Muscle of leg (tissue), 11 donors: ENCODE results near the gene ISM1. TPM values are rescaled to one million over a fixed set of nuclear protein-coding genes. Genes with fewer than 3 reads are reported as not detected.
A peak's percentile ranks its signal among the peaks of the same experiment; 100 is the strongest.

Experiments used
- DNase-seq: peaks from one replicate; pipeline ENCODE4 v3.0.0; 2013
- H3K27ac ChIP-seq: one replicate; pipeline ENCODE4 v1.5.1; 2013; ENCODE audit warnings: mild to moderate bottlenecking, low read length, control low read depth
- H3K27me3 ChIP-seq: one replicate; pipeline ENCODE4 v1.6.1; 2013; ENCODE audit warnings: low read length; ENCODE audit not compliant: control insufficient read depth, insufficient read depth
- H3K36me3 ChIP-seq: one replicate; pipeline ENCODE4 v1.6.1; 2013; ENCODE audit warnings: low read length; ENCODE audit not compliant: control insufficient read depth, insufficient read depth
- H3K4me1 ChIP-seq: one replicate; pipeline ENCODE4 v1.6.1; 2013; ENCODE audit warnings: low read length; ENCODE audit not compliant: control insufficient read depth, insufficient read depth
- H3K4me3 ChIP-seq: one replicate; pipeline ENCODE4 v1.5.1; 2013; ENCODE audit warnings: low read length, control low read depth
- H3K9me3 ChIP-seq: replicated peaks from 2 replicates; pipeline ENCODE4 v1.6.1; 2013; ENCODE audit warnings: low read depth, low read length; ENCODE audit not compliant: control insufficient read depth
- WGBS: methylation state at CpG from one replicate; pipeline ENCODE4 v1.1.5; 2013; ENCODE audit warnings: missing lambda C conversion rate; ENCODE audit not compliant: insufficient coverage; 5-methylcytosine and 5-hydroxymethylcytosine counted together
- polyA plus RNA-seq, 8 donors: library from polyadenylated mRNA; unstranded; fragments of 120-200 nt; gene quantifications; one replicate each; pipeline versions ENCODE4 v1.2.1 to v1.2.3, GENCODE V29; 2013; ENCODE audit warnings: inconsistent platforms in 1 of 8, low replicate concordance in 1 of 8; ENCODE audit not compliant: insufficient read length in 8 of 8, insufficient read depth in 1 of 8
- total RNA-seq: library from RNA; stranded (reverse); fragments of 120-200 nt; gene quantifications from one replicate; pipeline ENCODE4 v1.2.4, GENCODE V29; 2013

ISM1 gene
- total and polyA plus RNA-seq, 9 donors, result 0.79 to 5.0 (median 1.4) TPM

DNA sequence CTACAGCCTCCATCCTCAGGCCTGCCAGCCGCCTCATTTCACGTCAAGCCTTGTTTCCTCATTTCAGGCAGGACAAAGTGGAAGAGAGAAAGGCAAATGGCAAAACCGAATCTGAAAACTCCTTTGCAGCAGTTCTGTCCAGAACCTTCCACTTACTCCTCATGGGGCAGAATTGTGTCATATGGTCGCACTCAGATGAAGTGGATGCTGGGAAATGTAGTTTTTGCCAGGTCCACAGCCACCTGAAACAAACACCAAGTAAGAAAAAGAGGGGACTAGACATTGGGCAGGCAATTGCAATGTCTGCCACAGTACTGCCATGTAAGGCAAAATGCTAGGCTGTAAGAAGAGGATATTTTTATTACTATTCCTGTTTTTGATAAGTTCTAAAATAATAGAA, 44.9 kb downstream of the ISM1 start:
- Histone ChIP-seq H3K4me1 (peaks cover 5% of the 10 kb centered on the region), H3K27me3 (no peaks in the 10 kb centered on the region), H3K4me3 (no peak overlapping the region), H3K27ac (no peak overlapping the region), H3K9me3 (no peaks in the 10 kb centered on the region), H3K36me3 (no peaks in the 10 kb centered on the region)
- no CpG with 5 or more reads among the region's 4 CpGs for WGBS
- DNase-seq, result no peak

GRCh38 chr20:13267231-13267630, 46.2 kb downstream of the ISM1 start:
- Histone ChIP-seq H3K27ac (no peak overlapping the region), H3K9me3 (no peaks in the 10 kb centered on the region), H3K27me3 (no peaks in the 10 kb centered on the region), H3K4me1 (peaks cover 5% of the 10 kb centered on the region), H3K4me3 (no peak overlapping the region), H3K36me3 (no peaks in the 10 kb centered on the region)
- DNase-seq, result no peak
- 57% methylated on average over 1 of the region's 7 CpGs for WGBS

- WGBS, result no CpG with 5 or more reads among the region's 2 CpGs
- DNase-seq, result no peak
- Histone ChIP-seq H3K4me3 (no peak overlapping the region), H3K36me3 (no peaks in the 10 kb centered on the region), H3K27ac (no peak overlapping the region), H3K4me1 (peaks cover 3% of the 10 kb centered on the region), H3K9me3 (no peaks in the 10 kb centered on the region), H3K27me3 (no peaks in the 10 kb centered on the region)
These were observed 47.9 kb downstream of the ISM1 start for GRCh38 chr20:13268953-13269352.

DNA sequence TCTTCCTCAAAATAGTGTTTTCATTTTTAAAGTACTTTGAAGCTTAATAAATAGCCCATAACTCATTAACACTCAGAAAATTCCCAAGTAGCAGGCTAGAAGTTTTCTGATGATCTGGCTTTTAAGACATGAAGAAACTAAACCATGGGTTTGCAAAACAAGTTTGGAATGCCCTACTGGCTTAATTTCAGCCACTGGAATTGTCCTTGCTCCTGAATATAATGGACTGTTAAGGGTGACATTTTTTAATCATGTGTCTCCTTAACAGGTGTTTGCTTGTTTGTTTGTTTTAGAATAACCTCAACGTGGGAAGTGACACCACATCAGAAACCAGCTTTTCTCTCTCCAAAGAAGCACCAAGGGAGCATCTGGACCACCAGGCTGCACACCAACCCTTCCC, 49.1 kb downstream of the ISM1 start:
- WGBS, result no CpG with 5 or more reads among the region's 1 CpG
- peaks cover 10% of the 10 kb centered on the region for H3K4me1 ChIP-seq
- H3K27me3 ChIP-seq, result no peaks in the 10 kb centered on the region
- H3K4me3 ChIP-seq, result no peak overlapping the region
- H3K9me3 ChIP-seq, result no peaks in the 10 kb centered on the region
- no peaks in the 10 kb centered on the region for H3K36me3 ChIP-seq
- no peak overlapping the region for H3K27ac ChIP-seq
- no peak for DNase-seq

DNA sequence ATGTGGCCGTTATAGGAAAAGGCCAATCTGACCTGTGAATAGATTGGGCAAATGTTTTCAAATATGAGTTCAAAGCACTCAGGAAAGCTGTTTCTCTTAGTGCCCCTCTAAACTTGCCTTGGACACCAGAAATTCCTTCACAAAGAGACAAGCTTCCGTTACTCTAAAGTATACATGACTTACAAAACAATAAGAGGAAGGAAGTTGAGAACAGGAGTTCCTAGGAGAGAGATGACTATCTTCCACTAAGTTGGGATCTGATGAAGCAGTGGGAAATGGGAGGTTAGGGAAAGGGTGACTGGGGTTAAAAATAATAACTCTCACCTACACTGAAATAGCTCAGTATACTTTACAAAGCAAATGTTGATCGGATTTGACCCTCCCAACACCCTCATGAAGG, 50.0 kb downstream of the ISM1 start:
- Histone ChIP-seq H3K4me3 (no peak overlapping the region), H3K27ac (no peak overlapping the region), H3K4me1 (peaks cover 12% of the 10 kb centered on the region), H3K9me3 (no peaks in the 10 kb centered on the region), H3K36me3 (no peaks in the 10 kb centered on the region), H3K27me3 (no peaks in the 10 kb centered on the region)
- no peak for DNase-seq
- WGBS, result 100% methylated on average over 1 of the region's 3 CpGs

DNA sequence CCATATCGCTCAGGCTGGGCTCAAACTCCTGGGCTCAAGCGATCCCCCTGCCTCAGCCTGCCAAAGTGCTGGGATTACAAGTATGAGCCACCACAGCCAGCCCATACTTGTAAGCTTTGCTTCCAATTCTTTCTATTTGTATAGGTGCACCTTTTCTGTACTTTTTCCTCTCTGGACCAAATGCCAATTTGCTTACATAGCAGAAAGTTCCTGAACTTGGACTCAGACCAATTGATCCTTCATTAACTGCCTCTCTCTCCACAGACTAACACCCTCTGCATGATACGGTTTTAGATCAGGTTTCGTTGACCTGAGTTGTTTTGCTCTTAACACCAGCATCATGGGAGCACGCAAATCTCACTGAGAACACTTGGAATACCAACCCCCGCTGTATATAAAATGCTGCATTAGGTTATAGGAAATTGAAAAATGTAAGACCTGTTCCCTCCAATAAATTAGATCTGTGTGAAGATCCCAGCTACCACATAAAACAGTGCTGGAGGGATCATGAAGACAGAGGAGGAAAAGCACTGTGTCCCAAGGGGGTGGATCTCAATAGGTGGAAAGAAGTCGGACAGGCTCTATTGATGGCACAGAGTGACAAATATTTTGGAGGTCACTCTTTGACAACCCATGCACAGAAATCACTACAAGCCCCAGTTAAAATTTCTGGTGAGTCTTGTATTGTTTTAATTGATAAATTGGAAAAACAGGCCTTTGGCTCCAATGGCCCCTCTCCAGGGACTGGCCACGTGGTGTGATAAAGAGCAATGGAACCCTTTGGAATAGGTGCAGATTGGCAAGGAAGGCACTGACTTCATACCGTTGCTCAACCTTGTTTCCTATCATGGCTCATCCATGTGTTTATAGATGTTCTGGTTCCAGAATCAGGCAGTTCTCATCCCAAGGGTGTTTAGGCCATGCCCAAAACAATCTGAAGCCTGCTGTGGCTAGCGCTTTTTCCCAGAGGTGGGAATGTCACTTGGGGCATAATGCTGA, 51.2 kb downstream of the ISM1 start:
- no peak overlapping the region for H3K4me3 ChIP-seq

DNA sequence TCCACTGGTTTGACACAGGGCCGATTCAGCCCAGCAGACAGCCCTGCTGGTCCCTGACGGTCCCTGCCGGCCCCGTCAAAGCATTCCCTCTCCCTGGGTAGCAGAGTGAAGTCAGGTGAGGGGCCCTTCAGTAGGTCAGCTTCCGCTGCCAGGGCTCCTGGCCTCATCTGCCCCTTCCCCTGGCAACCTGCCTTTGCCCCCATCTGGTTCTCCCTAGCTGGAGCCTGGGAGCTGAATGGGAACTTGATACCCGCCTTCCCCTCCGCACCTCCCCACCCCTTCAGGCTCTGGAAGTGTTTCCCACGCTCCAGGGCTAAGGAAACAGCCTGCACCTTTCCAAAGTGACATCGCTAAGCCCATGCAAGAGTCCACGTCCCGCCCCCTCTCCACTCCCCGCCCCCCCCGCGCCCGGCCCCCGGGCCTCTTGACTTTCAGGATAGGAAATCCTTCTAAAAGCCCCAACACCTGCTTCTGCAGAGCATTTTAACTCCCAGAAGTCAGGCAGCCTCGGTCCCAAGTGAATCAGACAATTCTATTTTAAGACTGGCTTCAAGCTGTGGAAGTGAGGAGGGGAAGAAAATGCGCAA, 53.3 kb downstream of the ISM1 start:
- WGBS, result 9% methylated on average over 7 of the region's 18 CpGs
- DNase-seq, result peak; percentile 66
- Histone ChIP-seq H3K36me3 (no peaks in the 10 kb centered on the region), H3K4me3 (no peak overlapping the region), H3K27me3 (no peaks in the 10 kb centered on the region), H3K4me1 (peaks cover 12% of the 10 kb centered on the region), H3K9me3 (no peaks in the 10 kb centered on the region), H3K27ac (no peak overlapping the region)

More for the DNA sequence above, 51.2 kb downstream of the ISM1 start:
- Histone ChIP-seq H3K9me3 (no peaks in the 10 kb centered on the region), H3K27me3 (no peaks in the 10 kb centered on the region), H3K4me1 (peaks cover 12% of the 10 kb centered on the region), H3K36me3 (no peaks in the 10 kb centered on the region), H3K27ac (no peak overlapping the region)
- DNase-seq, result no peak
- 78% methylated on average over 6 of the region's 10 CpGs for WGBS

DNA sequence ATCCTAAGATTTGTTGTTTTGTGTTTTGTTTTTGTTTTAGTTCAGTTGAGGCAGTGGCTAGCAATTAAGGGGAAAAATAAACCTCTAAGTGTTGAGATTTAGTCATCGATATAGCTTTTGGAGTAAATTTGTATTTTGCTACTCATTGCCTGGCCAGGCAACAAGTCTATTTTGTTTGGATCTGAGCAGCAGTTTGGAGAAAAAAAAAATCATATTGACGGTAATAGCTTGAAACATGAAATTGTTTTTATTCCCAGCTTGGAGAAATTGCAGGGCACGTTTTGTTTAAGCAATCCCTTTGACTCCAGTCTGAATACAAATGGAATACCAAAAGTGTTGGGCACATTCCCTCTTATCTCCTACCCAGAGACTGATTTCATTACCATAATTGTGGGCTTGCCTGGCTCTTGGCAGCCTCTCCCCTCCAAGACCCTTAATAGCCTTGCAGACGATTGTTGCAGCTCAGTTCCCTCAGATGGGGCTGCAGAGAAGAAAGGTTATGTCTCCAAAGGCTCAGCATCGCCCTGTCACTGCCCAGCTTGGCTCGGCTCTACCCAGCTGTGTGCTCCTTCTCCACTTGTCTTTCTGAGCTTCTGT, 56.0 kb downstream of the ISM1 start:
- H3K4me3 ChIP-seq, result no peak overlapping the region
- no peaks in the 10 kb centered on the region for H3K27me3 ChIP-seq
- H3K9me3 ChIP-seq, result peaks cover 4% of the 10 kb centered on the region
- H3K27ac ChIP-seq, result no peak overlapping the region
- peak; percentile 21 for DNase-seq
- WGBS, result 73% methylated on average over 2 of the region's 6 CpGs
- H3K36me3 ChIP-seq, result no peaks in the 10 kb centered on the region
- H3K4me1 ChIP-seq, result peaks cover 12% of the 10 kb centered on the region

DNA sequence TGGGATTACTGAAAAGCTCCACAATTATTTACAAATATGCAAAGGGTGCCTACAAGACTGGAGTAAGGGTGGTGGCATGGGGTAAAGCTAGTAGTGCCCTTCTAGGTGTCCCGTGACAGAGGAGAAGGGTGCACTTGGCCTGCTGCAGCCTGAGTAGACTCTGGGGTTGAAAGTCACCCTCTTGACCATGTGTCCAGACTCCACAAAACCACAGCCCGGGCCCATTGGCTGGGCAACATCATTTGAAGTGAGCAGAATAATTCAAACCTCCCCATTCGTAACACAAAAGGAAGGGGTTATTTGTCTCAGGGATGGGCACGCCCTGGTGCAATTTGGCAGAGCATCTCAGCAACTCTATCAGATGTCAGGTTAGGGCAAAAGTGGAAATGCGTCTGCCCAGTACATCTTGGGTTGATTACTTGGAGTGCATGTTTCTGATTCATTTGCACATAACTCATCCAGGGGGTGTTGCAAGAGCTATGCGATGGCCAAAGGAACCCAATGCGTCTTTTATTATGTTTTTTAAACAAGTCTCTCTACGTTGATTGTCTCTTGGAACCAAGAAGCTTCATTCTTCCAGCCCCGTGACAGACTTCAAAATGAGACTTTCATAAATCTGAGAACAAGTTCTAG, 56.7 kb downstream of the ISM1 start:
- Histone ChIP-seq H3K4me1 (peaks cover 12% of the 10 kb centered on the region), H3K27me3 (no peaks in the 10 kb centered on the region), H3K27ac (no peak overlapping the region), H3K4me3 (no peak overlapping the region), H3K36me3 (no peaks in the 10 kb centered on the region), H3K9me3 (peaks cover 4% of the 10 kb centered on the region)
- DNase-seq, result no peak
- 88% methylated on average over 5 of the region's 9 CpGs for WGBS
